Measurements from ENCODE around the gene AKNA.
A peak's percentile ranks its signal among the peaks of the same experiment; 100 is the strongest.

Gene AKNA

DNA sequence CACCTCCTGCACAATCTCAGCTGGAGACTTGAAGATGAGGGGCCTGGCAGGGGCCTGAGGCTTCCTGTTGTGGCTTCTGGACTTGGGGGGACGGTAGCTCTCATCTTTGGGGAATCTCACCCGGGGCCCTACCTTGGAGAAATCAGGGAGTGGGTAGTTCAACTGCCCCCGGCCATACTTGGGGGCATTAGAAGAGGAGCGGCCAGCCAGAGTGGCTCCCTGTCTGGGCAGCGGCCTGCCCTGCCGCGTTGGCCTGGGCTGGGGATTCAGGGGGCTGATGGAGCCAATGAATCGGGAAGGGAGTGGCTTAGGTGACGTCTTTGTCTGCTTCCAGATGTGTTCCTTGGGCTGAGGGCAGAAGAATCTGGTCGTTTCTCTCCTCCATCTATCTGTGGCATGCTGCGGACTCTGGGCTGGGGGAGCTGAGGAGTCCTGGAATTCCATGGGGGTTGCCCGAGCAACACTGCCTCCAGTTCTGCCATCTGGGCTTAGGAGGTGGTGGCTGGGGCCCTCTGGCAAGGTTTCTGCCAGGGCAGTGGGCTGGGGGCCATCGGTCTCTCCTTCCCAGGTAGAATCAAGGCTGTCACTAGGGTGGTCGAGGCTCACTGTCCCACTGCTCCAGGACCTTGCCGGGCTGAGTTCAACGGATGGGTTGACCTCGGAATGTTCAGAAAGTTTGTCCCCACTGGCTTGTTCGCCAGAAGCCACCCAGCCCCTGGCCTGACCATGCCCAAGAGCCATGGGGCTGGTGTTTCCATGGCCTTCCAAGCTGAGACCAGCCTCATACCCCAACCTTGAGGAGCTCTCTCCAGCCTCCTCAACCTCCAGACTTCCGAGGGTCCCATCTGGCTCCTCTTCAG, 11.0 kb downstream of the AKNA start:
- DNase-seq (ENCODE audit: low read depth) = no peak

DNA sequence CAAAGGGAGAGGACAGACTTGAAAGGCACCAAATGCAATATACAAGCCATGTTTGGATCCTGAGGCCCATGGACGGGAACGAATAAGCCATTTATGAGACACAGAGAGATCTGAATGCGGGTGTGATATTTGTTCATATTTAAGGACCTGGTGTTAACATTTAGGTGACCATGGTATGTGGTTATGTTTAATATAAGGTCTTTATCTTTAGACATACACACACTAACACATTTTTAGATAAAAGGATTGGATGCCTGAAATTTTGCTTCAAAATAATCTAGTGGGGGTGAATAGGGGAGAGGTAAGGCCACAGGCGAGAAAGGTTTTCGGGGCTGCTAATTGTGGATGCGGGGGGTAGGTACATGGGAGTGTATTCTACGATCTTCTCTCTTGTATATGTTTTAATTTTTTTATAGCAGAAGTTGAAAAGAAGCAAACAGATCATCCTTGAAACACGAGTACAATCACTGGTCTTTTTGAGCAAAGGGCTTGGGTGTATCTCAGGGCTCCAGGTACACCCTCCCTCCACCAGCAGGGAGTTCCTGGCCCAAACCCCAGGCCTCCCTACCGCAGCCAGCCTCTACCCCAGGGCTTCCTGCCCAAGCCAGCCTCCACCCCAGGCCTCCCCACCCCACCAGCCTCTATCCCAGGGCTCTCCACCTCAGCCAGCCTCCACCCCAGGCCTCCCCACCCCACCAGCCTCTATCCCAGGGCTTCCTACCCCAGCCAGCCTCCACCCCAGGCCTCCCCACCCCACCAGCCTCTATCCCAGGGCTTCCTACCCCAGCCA, 12.2 kb downstream of the AKNA start:
- no peak for DNase-seq (ENCODE audit: low read depth)

DNA sequence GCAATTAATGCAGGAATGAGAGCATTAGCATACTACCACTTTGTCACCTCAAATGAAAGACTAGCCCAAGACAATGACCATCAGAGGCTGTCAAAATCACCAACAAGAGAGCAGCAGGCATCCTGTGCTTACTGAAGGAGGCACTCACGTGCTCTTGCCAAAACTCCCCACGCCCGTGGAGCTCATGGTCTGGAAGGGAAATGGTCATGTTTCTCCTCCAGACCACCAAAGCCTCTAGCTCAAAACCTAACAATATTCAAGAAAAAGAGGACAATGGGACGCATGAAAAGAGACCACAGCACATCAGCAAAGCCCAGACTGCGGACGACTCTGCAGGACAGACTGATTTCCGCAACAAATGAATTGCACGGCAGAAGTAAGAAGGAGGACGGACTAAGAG, 12.8 kb downstream of the AKNA start:
- DNase-seq (ENCODE audit: low read depth) = no peak

DNA sequence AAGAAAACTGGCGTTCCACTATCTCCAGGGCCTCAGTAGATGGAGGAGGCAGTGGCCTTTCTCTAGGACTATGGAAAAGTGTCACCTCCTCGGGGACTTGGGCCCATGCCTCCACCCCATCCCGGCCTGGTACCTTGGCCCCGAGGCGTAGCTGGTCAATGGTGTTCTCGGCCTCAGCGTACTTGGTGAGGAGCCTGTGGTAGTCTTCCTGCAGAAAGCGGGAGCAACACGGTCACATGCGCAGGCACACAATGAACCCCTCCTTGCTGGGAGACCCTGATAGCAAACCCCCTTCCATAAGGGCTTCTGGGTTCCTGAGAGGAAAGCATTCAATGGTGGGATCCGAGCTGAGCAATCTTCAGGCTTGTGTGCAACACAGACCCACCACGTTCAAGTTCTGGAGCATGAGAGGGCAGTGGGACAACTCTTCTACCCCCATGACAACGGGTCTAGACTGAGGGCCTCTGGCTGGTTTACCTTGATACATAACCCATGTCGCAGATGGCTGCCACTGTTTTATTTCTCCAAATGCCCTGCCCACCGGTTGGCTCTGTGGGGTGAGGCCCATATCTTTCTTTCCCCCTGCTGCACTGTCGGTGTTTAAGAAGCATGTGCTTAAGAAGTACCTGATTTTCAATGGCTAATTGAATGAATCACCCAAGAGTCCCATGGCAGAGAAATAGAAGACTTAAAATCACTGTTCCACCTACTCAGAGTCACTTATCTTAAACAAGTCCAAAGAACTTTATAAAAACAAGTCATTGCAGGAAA, 13.6 kb downstream of the AKNA start:
- no peak for DNase-seq (ENCODE audit: low read depth)

DNA sequence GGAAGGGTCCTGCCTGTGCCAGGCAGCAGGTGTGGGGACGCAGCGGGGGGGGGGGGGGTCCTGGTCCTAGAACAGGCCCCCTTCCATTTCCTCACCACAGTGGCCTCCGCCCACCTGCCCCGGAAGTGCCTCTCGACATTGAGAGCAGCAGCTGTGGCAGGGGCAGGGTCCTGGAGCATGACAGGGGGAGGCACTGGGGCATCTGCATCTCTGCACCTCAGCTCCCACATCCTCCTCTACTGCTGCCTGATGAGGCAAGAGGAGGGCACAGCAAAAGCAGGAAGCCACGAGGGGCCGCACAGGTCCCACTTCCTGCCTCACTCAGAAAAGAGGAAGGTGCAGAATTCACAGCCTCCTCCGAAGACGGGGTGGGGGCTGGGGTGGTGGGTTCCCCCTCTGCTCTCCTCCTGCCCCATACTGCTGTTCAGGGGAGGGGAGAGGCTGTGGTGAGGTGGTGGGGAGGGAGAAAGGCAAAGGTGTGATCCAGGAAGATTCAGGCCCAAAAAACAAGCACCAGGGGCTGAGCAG, 14.8 kb downstream of the AKNA start:
- DNase-seq (ENCODE audit: low read depth) = peak; percentile 72

DNA sequence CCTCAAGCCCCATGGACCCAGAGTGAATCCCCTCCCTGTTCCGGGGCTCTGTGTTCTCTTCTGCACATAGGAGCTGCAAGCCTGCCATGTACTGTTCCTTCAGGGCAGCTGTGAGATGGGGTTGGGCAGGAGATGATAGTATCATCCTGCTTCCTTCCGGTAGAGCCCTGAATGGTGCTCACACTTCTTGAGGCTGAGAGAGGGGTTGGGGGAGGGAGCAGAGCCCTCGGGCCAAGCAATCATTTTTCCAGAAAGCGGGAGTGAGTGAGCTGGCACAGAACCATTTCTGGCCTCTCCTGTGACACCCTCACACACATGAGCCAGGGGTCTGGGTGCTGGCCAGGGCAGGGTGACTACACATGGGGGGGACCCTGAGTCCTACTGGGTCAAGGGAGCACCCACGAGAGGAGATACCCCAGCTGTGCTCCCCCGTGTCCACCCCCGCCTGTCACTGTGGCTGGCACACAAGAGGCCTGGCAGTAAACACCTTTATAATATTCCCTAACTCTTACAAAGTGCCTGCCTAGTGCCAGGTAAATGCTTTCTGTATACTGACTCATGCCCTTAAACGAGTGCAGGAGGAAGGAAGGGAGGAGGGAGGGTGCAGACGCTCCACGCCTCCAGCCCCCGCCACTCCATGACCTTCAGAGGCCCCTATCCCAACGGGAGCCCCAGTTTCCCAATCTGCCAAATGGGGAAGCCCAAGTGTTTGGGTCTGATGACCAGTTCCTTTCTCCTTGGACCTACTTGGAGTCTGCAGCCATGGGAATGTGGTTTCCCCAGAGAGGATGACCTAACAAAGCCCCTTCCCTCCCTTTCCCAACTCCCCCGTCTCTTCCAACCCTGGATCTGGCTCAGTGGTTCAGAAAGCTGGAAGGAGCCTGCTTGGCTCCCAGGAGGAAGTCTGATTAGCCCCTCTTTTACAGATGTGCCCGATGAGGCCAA, 15.5 kb downstream of the AKNA start:
- no peak for DNase-seq (ENCODE audit: low read depth)

DNA sequence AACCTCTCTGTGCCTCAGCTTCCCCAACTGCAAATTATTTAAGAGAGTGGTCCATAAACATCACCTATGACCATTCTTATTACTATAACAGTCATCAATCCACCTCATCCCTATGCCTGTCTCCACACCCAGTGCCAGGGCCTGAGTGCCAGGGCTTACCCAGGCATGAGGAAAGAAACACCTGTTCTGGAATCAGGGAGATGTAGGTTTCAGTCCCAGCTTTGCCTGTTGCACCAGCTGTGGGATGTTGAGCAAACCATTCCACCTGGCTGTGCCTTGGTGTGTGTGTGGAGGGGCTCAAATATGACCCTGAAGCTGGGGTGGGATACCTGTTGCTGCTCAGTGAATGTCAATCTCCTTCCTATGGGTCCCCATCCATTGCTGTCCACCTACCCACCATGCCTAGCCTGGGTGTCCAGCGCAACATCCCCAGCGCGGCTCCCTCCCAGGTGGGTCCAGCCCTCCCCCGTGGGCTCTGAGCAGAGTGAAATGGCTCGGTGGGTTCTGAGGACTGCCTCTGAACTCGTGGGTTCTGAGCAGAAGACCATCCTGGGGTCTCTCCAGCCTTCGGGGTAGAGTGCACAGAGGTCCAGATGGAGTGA, 16.3 kb downstream of the AKNA start:
- no peak for DNase-seq (ENCODE audit: low read depth)

DNA sequence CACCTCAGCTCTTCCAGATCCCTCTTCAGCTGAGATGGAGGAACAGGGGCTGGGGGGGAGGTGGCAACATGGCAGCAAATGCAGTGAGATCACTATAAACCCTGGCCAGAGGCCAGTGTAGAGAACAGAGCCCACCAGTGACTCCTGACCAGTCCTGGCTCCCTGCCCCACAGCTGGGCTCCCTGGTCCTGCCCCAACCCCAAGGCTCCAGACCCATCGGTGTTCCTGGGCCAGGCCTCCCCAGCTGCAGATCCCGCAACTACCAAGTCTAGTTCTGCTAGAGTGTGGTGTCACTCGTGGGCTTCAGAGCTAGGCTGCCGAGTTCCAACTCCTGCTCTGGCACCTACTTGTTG, 16.8 kb downstream of the AKNA start:
- no peak for DNase-seq (ENCODE audit: low read depth)

DNA sequence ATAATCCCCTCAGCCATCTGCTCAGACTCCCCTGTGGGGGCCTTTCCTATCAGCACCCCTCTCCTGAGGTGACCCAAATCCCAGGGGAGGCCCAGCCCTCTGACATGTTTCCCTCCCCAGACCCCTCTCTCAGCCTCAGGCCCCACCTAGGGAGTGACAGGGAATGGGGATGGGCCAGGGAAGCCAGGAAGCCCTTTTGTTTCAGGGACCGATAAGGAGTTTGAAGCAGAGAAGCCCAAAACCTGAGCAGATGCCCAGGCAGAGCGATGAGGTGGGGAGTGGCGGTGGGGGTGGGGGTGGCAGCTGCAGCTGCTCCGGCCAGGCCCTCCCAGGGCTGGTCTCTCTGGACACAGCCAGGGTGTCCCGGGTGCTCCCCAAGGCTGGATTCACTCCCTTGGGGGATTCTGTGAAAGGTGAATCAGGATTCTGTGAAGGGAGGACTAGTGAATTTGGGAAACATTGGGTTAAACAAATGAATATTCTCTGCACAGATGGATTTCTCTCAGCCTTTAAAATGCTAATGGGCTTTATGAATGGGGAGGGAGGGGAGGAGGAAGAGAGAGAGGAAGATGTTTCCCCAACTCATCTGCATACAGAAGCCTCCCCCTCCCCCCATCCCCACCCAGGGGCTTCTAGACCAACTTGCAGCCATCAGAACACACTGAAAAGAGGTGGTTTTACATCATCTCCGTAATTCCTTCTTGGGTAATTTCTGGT, 17.4 kb downstream of the AKNA start:
- DNase-seq (ENCODE audit: low read depth) = no peak

DNA sequence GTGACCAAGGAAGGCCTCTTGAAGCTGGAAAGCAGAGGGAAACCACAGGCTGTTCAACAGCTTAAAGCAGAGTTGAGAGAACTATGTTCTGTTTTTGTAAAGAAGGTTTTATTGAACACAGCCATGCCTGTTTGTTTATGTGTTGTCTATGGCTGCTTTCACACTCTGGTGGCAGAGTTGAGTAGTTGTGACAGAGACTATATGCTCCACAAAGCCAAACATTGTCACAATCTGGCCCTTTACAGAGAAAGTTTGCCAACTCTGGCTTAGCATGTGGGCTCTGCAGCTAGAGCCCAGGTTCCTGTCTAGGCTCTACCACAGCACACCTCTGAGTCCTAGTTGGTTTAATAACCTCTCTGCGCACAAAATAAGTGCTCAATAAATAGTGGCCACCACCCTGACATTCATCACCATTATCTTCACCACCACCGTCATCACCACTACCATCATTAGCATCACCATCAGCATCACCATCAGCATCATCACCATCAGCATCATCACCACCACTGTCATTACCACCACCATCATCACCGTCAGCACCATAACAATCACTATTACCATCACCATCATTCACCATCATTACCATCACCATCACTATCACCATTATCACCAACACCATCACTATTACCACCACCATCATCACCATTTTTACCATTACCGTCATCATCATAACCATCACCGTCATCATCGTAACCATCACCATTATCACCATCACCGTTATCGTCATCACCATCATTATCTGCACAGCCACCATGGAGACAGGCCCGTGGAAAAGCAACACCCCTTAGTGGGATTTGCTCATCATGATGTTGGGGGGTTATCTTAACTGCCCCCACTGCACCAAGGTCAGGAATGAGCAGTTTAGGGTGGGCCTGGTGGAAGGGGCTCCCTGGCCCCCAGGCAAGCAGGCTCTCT, 18.3 kb downstream of the AKNA start:
- DNase-seq (ENCODE audit: low read depth) = no peak

DNA sequence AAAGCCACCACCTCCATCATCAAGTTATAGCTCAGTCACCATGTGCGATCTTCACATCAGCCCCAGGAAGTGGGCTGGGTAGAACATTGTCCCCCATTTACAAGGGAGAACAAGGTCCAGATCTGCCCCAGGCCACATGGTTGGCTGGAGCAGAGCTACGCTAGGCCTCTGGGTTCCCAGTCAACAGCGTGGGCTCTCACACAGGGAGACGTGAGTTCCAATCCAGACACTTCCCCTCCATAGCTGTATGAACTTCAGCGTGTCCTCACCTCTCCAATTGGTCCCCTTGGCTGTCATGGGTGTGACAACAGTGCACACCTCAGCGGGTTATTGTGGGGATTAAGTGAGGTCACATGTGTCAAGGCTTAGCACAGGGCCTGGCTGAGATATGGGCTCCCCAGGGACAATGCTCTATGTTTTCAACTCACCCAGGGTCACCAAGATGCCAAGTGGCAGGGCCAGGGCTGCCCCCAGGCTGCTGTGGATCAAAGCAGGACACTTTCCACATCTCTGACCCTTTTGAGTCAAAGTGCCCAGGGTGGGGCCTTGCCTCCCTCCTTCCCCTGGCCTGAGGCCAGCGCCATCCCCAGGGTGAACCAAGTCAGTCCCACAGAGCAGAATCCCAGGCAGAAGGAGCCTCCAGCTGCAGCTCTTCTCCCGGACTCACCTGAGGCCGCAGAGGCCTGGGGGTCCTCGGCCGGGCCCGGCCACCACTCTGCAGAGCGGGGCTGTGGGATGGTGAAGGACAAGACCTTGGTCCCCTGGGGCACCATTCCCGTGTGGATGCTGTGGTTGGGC, 19.8 kb downstream of the AKNA start:
- DNase-seq (ENCODE audit: low read depth) = no peak

DNA sequence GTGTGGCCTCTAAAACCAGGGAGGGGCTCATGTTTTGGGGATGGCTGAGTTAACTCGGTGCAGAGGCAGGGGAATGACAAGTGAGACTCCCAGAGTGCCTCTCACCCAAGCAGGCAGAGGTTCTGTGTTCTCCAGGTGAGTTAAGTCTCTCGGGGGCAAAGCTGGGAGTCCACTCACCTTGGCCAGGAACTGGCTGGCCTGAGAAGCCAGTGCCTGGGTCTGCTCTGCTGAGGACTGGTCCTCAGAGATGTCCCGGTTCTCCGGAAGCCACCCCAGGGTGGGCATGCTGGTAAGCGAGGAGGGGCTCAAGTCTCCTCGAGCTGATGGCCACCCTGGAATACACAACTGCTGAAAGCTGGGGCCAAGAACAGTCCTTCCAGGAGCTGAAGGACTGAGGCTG, 20.4 kb downstream of the AKNA start:
- DNase-seq (ENCODE audit: low read depth) = no peak

DNA sequence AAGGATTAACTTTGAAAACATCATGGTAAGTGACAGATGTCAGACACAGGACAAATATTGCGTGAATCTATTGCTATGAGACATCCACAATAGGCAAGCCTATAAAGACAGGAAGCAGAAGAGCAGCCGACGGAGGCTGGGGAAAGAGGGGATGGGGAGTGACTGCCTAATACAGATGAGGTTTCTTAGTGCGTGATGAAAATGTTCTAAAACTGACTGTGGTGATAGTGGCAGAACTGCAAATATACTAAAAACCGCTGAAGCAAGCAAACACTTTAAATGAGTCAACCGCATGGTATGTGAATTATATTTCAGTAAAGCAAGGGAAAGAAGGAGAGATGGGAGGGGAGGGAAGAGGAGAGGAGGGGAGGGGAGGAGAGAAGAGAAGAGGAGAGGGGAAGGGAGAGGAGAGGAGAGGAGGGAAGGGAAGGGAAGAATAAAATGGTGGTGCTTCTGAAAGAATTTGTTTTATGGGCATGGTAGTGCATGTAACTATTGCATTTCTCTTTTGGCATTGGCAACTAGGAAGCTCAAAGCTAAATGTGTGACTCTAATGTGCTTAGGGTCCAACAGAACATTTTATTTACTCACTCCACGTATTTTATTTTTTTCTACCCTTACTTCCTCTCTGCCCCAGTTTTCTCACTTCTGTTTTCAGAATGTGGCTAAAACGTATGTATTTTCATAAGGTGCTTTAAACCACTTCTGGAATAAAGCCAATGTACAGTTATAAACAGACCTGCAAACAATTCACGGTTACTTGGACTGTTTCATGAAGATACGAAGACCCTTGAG, 21.3 kb downstream of the AKNA start:
- DNase-seq (ENCODE audit: low read depth) = no peak

DNA sequence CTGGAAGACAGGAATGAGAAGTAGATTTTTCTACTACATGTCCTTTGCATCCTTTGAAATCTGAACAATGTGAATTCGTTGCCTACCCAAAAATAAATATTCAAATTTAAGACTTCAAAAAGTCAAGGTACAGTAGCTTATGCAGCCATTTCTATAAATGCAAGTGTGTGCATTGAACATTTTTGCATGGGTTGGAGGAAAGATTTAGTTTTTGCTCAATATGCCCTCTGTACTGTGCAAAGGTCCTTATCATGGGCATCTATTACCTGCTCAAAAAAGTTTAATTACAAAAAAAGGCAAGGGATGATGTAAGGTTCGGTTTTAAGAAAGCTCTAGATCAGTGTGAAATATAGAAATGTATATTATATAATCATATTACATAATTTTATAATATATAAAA, 22.6 kb downstream of the AKNA start:
- DNase-seq (ENCODE audit: low read depth) = no peak

DNA sequence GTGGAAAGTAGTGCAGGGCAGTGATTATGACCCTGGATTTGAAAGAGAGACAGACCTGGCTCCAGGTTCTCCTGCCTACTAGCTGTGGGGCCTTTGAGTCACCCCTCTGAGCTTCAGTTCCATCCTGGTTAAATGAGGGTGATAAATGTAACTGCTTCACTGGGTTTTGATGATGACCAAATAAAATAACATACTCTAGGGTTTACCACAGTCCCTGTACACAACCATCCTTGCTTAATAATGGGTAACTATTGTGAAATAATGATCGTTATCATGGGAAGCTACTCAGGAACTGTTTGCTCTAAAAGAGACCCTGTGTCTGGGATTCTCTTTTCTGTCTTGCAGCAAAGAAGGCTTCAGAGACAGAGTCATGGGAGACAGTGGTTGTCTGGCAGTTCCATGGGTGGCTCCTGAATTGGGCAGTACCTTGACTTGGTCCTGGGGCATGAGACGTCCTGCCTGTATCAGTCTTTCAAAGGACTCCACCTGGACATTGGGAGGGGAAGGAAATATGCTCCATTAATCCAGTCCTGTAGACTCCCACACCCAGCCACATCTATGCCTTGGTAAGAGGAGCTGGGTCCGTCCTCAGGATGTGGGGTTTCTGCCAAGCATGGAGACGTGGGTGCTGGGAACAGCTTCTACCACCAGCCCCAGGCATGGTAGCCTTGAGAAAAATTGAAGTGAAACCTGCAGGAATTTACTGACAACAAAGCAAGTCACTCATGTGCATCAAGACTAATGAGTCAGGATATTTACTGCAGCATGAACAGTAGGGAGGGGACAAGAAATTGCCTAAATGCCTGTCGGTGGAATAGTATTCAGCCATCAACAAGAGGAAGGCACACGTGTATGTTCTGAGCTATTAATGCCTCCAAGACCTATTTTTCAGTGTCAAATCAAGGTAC, 23.4 kb downstream of the AKNA start:
- DNase-seq (ENCODE audit: low read depth) = no peak

DNA sequence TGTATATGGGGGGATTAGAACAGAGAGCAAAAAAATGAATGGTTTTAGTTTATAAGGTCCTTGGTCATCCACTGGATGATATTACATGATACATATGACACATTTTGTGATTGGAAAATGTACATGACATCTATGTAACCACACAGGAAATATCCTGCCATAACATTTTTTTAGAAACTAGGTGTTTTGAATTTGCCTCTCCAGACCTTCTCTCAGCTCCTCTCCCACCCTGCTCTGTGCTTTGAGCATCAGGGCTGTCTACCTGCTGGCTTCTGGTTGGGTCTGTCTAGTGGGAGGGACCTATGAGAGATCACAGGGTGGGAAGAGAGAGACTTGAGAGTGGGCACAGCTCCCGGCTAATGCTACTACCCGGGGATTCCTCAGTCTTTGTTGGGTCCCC, 24.4 kb downstream of the AKNA start:
- no peak for DNase-seq (ENCODE audit: low read depth)

All from stimulated activated CD8-positive, alpha-beta memory T cell treated with anti-CD3 and anti-CD28 coated beads, Interleukin-4, amount 100 ng/mL, for 24 hours (primary cell).